GM23248 (cell line): Measurements from ENCODE around the gene PHRF1. TPM values are rescaled to one million over a fixed set of nuclear protein-coding genes. Genes with fewer than 3 reads are reported as not detected.
A peak's percentile ranks its signal among the peaks of the same experiment; 100 is the strongest.

Experiments used
- DNase-seq: peaks from one replicate; pipeline ENCODE4 v3.0.0-alpha.2; 2015
- H2AFZ ChIP-seq: fragments of 200-600 bp; sonication (generic); 2 replicates; pipeline ENCODE4 v1.6.1; 2016; ENCODE audit warnings: antibody characterized with exemption
- H3F3A ChIP-seq: fragments of 200-600 bp; sonication (generic); 2 replicates; pipeline ENCODE4 v1.6.1; 2016; ENCODE audit warnings: mild to moderate bottlenecking, antibody characterized with exemption, mixed run types; ENCODE audit not compliant: insufficient read depth
- H3K27ac ChIP-seq: fragments of 200-600 bp; sonication (generic); 2 replicates; pipeline ENCODE4 v1.5.1; 2016; ENCODE audit warnings: mild to moderate bottlenecking
- H3K27me3 ChIP-seq: fragments of 200-600 bp; sonication (generic); replicated peaks from 2 replicates; pipeline ENCODE4 v1.6.1; 2016; ENCODE audit warnings: mild to moderate bottlenecking; ENCODE audit not compliant: insufficient read depth
- H3K36me3 ChIP-seq: fragments of 200-600 bp; sonication (generic); 2 replicates; pipeline ENCODE4 v1.6.1; 2016; ENCODE audit warnings: low read depth, mild to moderate bottlenecking
- H3K4me1 ChIP-seq: fragments of 200-600 bp; sonication (generic); 2 replicates; pipeline ENCODE4 v1.6.1; 2016; ENCODE audit warnings: mild to moderate bottlenecking; ENCODE audit not compliant: insufficient read depth
- H3K4me2 ChIP-seq: fragments of 200-600 bp; sonication (generic); one replicate; pipeline ENCODE4 v1.6.1; 2016; ENCODE audit warnings: mild to moderate bottlenecking; ENCODE audit not compliant: unreplicated experiment
- H3K4me3 ChIP-seq: fragments of 200-600 bp; sonication (generic); 2 replicates; pipeline ENCODE4 v1.5.1; 2016; ENCODE audit warnings: mild to moderate bottlenecking
- H3K79me2 ChIP-seq: fragments of 200-600 bp; sonication (generic); 2 replicates; pipeline ENCODE4 v1.6.1; 2016; ENCODE audit warnings: mild to moderate bottlenecking; ENCODE audit not compliant: insufficient read depth
- H3K9ac ChIP-seq: fragments of 200-600 bp; sonication (generic); 2 replicates; pipeline ENCODE4 v1.6.1; 2016; ENCODE audit warnings: mild to moderate bottlenecking
- H3K9me2 ChIP-seq: fragments of 200-600 bp; sonication (generic); 2 replicates; pipeline ENCODE4 v1.6.1; 2016; ENCODE audit warnings: mixed run types, mild to moderate bottlenecking, moderate library complexity; ENCODE audit not compliant: insufficient read depth
- H3K9me3 ChIP-seq: fragments of 200-600 bp; sonication (generic); one replicate; pipeline ENCODE4 v1.6.1; 2017; ENCODE audit warnings: low read depth
- H4K20me1 ChIP-seq: fragments of 200-600 bp; sonication (generic); 2 replicates; pipeline ENCODE4 v1.6.0; 2016; ENCODE audit not compliant: insufficient read depth
- EZH2 ChIP-seq: fragments of 200-600 bp; sonication (generic); IDR thresholded peaks from 2 replicates; pipeline ENCODE4 v1.6.1; 2018; ENCODE audit warnings: antibody characterized with exemption, mild to moderate bottlenecking; ENCODE audit not compliant: insufficient read depth, poor library complexity, severe bottlenecking
- EZH2phosphoT487 ChIP-seq: fragments of 200-600 bp; sonication (generic); IDR thresholded peaks from 2 replicates; pipeline ENCODE4 v1.6.1; 2018; ENCODE audit warnings: antibody characterized with exemption, moderate library complexity, mild to moderate bottlenecking, low read depth; ENCODE audit not compliant: insufficient read depth
- WGBS, 2 experiments: methylation state at CpG; one replicate each; pipeline ENCODE4 v1.1.6; 2015 to 2017; ENCODE audit warnings: low lambda C conversion rate in 2 of 2, low coverage in 1 of 2; ENCODE audit errors: missing lambda C conversion rate in 2 of 2; 5-methylcytosine and 5-hydroxymethylcytosine counted together
- in situ Hi-C: fragments of 300-500 bp; cut with MboI; formaldehyde crosslinking; loops from 2 replicates; pipeline ENCODE4 v1.15.0; 2020
- polyA plus RNA-seq: library from polyadenylated mRNA; unstranded; fragments of >200 nt; fragmentation: Nextera tagmentation; extraction: Ambion mirVana; gene quantifications from 2 replicates; pipeline ENCODE4 v1.2.1, GENCODE V29; 2016
- total RNA-seq: library from RNA; depleted of rRNA; stranded (reverse); fragments of >200 nt; shearing (Covaris generic); gene quantifications from 2 replicates; pipeline ENCODE4 v1.2.3, GENCODE V29; 2014

PHRF1 gene
- total and polyA plus RNA-seq, 2 experiments from 2014 or later = 10.9 to 27.7 TPM

- no peaks in the 10 kb centered on the region for H3F3A ChIP-seq
- H2AFZ ChIP-seq = no peak overlapping the region
- H3K9ac ChIP-seq = no peak overlapping the region
- no peaks in the 10 kb centered on the region for H3K79me2 ChIP-seq
- H3K4me1 ChIP-seq = no peaks in the 10 kb centered on the region
- no peak for TF ChIP-seq EZH2phosphoT487
- no peak for TF ChIP-seq EZH2
- in situ Hi-C loops = no loop called here
- no peak for DNase-seq
- H3K36me3 ChIP-seq = no peaks in the 10 kb centered on the region
- 43 to 48% methylated on average over 3 to 4 of the region's 5 CpGs for WGBS, 2 experiments
- H3K27ac ChIP-seq = no peak overlapping the region
- no peaks in the 10 kb centered on the region for H4K20me1 ChIP-seq
- H3K27me3 ChIP-seq = no peaks in the 10 kb centered on the region
- no peaks in the 10 kb centered on the region for H3K9me3 ChIP-seq
- H3K9me2 ChIP-seq = no peaks in the 10 kb centered on the region
- H3K4me3 ChIP-seq = no peak overlapping the region
- no peak overlapping the region for H3K4me2 ChIP-seq
These were observed 31.5 kb upstream of the PHRF1 start for GRCh38 chr11:544817-545166.

DNA sequence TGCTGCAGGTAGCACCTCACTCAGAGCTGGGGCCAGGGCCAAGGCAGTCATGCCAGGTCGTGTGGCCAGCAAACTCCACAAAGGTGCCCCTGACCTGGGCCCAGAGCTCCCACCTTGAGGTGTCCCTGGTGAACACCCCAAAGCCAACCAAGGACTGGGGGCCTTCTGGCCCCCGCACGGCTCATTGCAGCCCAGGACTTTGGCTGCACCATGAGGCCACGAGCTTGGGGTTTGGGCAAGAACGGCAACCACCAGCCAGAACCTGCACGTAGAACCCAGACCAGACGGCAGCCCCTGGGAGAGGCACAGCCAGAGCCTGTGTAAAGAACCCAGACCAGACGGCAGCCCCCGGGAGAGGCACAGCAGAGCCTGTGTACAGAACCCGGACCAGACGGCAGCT is 31.1 kb upstream of the PHRF1 start:
- Histone ChIP-seq H3K36me3 (no peaks in the 10 kb centered on the region), H4K20me1 (no peaks in the 10 kb centered on the region), H3K9ac (no peak overlapping the region), H3K4me1 (no peaks in the 10 kb centered on the region), H3F3A (no peaks in the 10 kb centered on the region), H2AFZ (no peak overlapping the region), H3K9me3 (no peaks in the 10 kb centered on the region), H3K9me2 (no peaks in the 10 kb centered on the region), H3K27me3 (no peaks in the 10 kb centered on the region), H3K79me2 (no peaks in the 10 kb centered on the region), H3K27ac (no peak overlapping the region), H3K4me3 (no peak overlapping the region), H3K4me2 (no peak overlapping the region)
- DNase-seq = no peak
- 84 to 87% methylated on average over 10 to 11 of the region's 11 CpGs for WGBS, 2 experiments
- no peak for TF ChIP-seq EZH2phosphoT487
- no peak for TF ChIP-seq EZH2
- in situ Hi-C loops = no loop called here

DNA sequence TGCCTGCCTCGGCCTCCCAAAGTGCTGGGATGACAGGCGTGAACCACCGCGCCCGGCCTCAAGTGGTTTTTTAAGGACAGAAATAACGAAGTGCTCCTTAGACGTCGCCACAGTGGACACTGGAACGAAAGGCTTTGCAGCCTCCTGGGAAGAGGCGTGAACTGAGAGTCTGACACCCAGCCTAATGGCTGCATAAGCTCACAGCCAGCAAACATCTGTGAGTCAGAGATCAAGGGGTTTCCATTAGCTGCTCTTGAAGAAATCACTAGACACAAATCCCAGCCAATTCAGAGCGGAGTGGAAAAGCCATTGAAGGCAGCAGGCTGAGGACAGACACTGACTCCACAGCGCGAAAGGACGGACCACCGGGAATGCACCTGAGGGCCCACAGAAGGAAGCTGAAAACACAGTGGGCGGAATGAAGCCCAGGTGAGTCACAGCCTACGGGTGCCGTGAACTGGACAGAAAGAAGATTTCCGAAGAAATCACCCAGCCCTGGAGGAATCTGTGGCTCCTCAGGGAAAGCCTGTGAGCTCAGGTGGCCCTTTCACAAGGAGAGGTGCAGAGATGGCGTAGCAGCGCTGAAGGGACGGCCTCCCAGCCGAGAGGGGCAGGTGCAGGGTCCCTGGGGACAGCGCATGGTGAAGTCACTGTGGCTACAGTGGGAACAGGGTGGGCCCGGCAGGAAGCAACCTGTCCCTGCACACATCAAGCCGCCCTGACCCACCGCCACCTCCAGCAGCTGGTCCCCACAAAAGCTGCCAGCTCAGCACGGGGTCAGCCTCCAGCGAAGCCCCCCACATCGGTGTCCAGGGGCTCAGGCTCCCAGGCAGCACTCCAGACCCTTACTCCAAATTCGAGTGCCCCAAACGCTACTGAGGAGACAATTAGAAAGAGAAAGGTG is 27.3 kb upstream of the PHRF1 start:
- Histone ChIP-seq H3K4me1 (no peaks in the 10 kb centered on the region), H3K4me2 (no peak overlapping the region), H3K27ac (no peak overlapping the region), H2AFZ (no peak overlapping the region), H3K36me3 (no peaks in the 10 kb centered on the region), H4K20me1 (no peaks in the 10 kb centered on the region), H3F3A (no peaks in the 10 kb centered on the region), H3K9me2 (no peaks in the 10 kb centered on the region), H3K4me3 (no peak overlapping the region), H3K27me3 (no peaks in the 10 kb centered on the region), H3K79me2 (no peaks in the 10 kb centered on the region), H3K9me3 (no peaks in the 10 kb centered on the region), H3K9ac (no peak overlapping the region)
- 69 to 72% methylated on average over 31 to 32 of the region's 32 CpGs for WGBS, 2 experiments
- in situ Hi-C loops = no loop called here
- DNase-seq = peak; percentile 38
- TF ChIP-seq EZH2 (no peak), EZH2phosphoT487 (no peak)

- Histone ChIP-seq H3K27me3 (no peaks in the 10 kb centered on the region; the same call in 1 of the 2 replicates), H3K9me2 (no peaks in the 10 kb centered on the region), H3K36me3 (no peaks in the 10 kb centered on the region), H3K4me1 (no peaks in the 10 kb centered on the region), H3K9me3 (no peaks in the 10 kb centered on the region), H4K20me1 (no peaks in the 10 kb centered on the region), H3K79me2 (no peaks in the 10 kb centered on the region), H3K9ac (no peak overlapping the region), H3K27ac (no peak overlapping the region), H3K4me3 (no peak overlapping the region), H3F3A (no peaks in the 10 kb centered on the region), H3K4me2 (no peak overlapping the region), H2AFZ (no peak overlapping the region)
- in situ Hi-C loops = no loop called here
- no peak for DNase-seq
- no peak for TF ChIP-seq EZH2phosphoT487
- WGBS, 2 experiments = 89 to 92% methylated on average over 24 to 25 of the region's 25 CpGs
These were observed 26.1 kb upstream of the PHRF1 start for GRCh38 chr11:550021-550745.
